OCI-LY3 (cell line): ENCODE measurements around the gene STPG1.

Experiments used
- H2AFZ ChIP-seq: fragments of 200-600, 300-600 bp; shearing (Covaris generic); 2 replicates; pipeline ENCODE4 v1.6.0; 2014; ENCODE audit warnings: antibody characterized with exemption, low read depth, low read length
- H3K27ac ChIP-seq: fragments of 200-600, 300-600 bp; sonication (generic); 2 replicates; pipeline ENCODE4 v1.5.1; 2014; ENCODE audit warnings: mild to moderate bottlenecking, low read length, moderate library complexity, mixed read lengths
- H3K27me3 ChIP-seq: fragments of 200-600, 300-600 bp; sonication (generic); 2 replicates; pipeline ENCODE4 v1.6.1; 2014; ENCODE audit warnings: low read depth, low read length, mixed read lengths
- H3K36me3 ChIP-seq: fragments of 200-600, 300-600 bp; sonication (generic); replicated peaks from 2 replicates; pipeline ENCODE3; 2014; ENCODE audit warnings: low read depth, low read length, mixed read lengths
- H3K4me1 ChIP-seq: fragments of 300-600, 200-600 bp; sonication (generic); 2 replicates; pipeline ENCODE4 v1.6.1; 2014; ENCODE audit warnings: low read length, mixed read lengths
- H3K4me2 ChIP-seq: fragments of 200-600, 300-600 bp; sonication (generic); 2 replicates; pipeline ENCODE4 v1.6.1; 2014; ENCODE audit warnings: low read length, mixed read lengths
- H3K4me3 ChIP-seq: fragments of 300-600, 200-600 bp; sonication (generic); 2 replicates; pipeline ENCODE4 v1.5.1; 2014; ENCODE audit warnings: antibody characterized with exemption, mild to moderate bottlenecking, low read length, moderate library complexity
- H3K79me2 ChIP-seq: fragments of 300-600, 200-600 bp; shearing (Covaris generic); 2 replicates; pipeline ENCODE4 v1.6.1; 2014; ENCODE audit warnings: mild to moderate bottlenecking, low read length, mixed read lengths
- H3K9ac ChIP-seq: fragments of 300-600, 200-600 bp; shearing (Covaris generic); 2 replicates; pipeline ENCODE4 v1.6.0; 2014; ENCODE audit warnings: mild to moderate bottlenecking, low read length, moderate library complexity
- H3K9me3 ChIP-seq: fragments of 200-600, 300-600 bp; shearing (Covaris generic); 2 replicates; pipeline ENCODE4 v1.6.1; 2014; ENCODE audit warnings: low read length, mixed read lengths; ENCODE audit not compliant: insufficient read depth
- H4K20me1 ChIP-seq: fragments of 200-600, 300-600 bp; sonication (generic); 2 replicates; pipeline ENCODE4 v1.6.1; 2016; ENCODE audit warnings: low read length, mixed read lengths; ENCODE audit not compliant: insufficient read depth
- EZH2phosphoT487 ChIP-seq: fragments of 200-600 bp; shearing (Covaris generic); IDR thresholded peaks from 2 replicates; pipeline ENCODE4 v1.6.1; 2018; ENCODE audit warnings: antibody characterized with exemption, mixed run types, low read depth
- TF ChIP-seq, protein P1 (sequence below): fragments of 200-600, 300-600 bp; sonication (generic); IDR thresholded peaks from 2 replicates; pipeline ENCODE4 v1.5.1; 2014; ENCODE audit warnings: antibody characterized with exemption, low read length, low read depth

The STPG1 gene

DNA sequence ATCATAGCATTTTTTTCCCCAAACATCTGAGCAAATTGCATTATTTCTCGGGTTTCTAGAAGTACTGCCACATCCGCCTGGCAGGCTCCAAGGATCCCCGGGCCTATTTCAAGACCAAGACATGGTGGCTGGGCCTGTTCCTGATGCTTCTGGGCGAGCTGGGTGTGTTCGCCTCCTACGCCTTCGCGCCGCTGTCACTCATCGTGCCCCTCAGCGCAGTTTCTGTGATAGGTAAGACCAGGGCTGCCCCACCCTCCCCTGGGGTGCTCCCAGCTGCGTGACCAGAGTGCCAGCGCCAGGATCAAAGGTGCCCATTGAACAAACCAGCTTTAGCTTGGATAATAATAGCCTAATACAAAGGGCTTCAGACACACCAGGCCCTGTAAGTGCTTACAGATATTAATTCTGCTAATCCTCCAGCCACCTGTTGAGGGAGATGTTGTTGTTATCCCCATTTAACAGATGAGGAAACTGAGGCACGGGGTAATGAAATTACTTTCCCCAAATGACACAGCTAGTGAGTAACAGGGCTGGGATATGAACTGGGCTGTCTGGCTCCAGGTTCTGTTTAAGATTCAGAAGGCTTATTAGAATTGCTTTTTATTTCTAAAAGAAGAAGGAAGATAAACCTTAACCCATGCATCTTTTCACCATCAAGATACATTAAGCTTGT is 28.6 kb upstream of the STPG1 start:
- no peak overlapping the region for H3K4me2 ChIP-seq
- no peaks in the 10 kb centered on the region for H4K20me1 ChIP-seq
- TF ChIP-seq, protein P1, sequence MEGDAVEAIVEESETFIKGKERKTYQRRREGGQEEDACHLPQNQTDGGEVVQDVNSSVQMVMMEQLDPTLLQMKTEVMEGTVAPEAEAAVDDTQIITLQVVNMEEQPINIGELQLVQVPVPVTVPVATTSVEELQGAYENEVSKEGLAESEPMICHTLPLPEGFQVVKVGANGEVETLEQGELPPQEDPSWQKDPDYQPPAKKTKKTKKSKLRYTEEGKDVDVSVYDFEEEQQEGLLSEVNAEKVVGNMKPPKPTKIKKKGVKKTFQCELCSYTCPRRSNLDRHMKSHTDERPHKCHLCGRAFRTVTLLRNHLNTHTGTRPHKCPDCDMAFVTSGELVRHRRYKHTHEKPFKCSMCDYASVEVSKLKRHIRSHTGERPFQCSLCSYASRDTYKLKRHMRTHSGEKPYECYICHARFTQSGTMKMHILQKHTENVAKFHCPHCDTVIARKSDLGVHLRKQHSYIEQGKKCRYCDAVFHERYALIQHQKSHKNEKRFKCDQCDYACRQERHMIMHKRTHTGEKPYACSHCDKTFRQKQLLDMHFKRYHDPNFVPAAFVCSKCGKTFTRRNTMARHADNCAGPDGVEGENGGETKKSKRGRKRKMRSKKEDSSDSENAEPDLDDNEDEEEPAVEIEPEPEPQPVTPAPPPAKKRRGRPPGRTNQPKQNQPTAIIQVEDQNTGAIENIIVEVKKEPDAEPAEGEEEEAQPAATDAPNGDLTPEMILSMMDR, result no peak
- no peak for TF ChIP-seq EZH2phosphoT487
- H3K4me3 ChIP-seq, result no peak overlapping the region
- no peak overlapping the region for H3K9ac ChIP-seq
- no peaks in the 10 kb centered on the region for H3K36me3 ChIP-seq
- H3K27ac ChIP-seq, result no peak overlapping the region
- H3K79me2 ChIP-seq, result no peaks in the 10 kb centered on the region
- no peaks in the 10 kb centered on the region for H3K4me1 ChIP-seq
- H3K27me3 ChIP-seq, result no peaks in the 10 kb centered on the region
- no peak overlapping the region for H2AFZ ChIP-seq
- no peaks in the 10 kb centered on the region for H3K9me3 ChIP-seq

DNA sequence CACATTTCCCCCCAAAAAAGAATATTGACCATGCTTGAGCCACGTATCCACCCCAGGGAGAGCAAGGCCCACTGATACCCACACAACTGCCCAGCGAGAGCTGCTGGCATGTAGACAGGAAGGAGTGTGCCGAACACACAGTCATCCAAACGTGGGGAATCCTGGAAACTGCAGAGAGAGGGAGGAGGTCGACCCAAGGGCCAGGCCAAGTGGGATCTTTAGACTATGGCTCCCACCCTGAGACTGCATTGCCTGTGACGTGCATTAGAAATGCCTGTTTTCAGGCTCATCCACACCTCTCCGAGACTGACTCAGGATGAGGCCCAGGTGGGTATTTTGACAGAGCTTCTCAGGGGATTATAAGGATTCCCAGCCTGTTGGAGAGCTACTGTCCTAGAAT is 27.9 kb upstream of the STPG1 start:
- TF ChIP-seq EZH2phosphoT487, result no peak
- TF ChIP-seq, protein P1, result no peak
- Histone ChIP-seq H3K36me3 (no peaks in the 10 kb centered on the region), H4K20me1 (no peaks in the 10 kb centered on the region), H3K4me3 (no peak overlapping the region), H3K27ac (no peak overlapping the region), H3K9me3 (no peaks in the 10 kb centered on the region), H3K27me3 (no peaks in the 10 kb centered on the region), H3K79me2 (no peaks in the 10 kb centered on the region), H3K4me2 (no peak overlapping the region), H3K9ac (no peak overlapping the region), H3K4me1 (no peaks in the 10 kb centered on the region), H2AFZ (no peak overlapping the region)

DNA sequence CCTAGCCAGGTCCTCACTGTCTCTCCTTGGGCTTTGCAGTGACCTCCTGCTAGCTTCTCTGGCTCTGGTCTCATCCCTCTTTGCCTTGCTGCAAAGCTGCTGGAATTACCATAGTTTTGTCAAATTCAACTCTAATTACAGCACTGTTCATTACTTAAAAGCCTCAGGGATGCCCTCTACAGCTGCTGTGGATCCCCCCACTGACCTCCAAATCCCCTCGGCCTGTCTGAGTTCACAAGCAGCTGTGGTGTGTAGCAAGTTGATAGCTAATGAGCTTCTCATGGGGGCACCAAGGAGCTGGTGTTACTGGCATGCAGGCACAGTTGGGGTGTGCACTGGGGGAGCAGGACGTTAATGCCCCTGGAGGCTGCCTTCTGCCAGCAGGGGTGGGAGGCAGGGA is 26.9 kb upstream of the STPG1 start:
- H3K4me2 ChIP-seq, result no peak overlapping the region
- H3K79me2 ChIP-seq, result no peaks in the 10 kb centered on the region
- no peak overlapping the region for H2AFZ ChIP-seq
- no peaks in the 10 kb centered on the region for H3K27me3 ChIP-seq
- no peaks in the 10 kb centered on the region for H4K20me1 ChIP-seq
- no peaks in the 10 kb centered on the region for H3K9me3 ChIP-seq
- H3K36me3 ChIP-seq, result no peaks in the 10 kb centered on the region
- no peaks in the 10 kb centered on the region for H3K4me1 ChIP-seq
- TF ChIP-seq EZH2phosphoT487, result no peak
- TF ChIP-seq, protein P1, result no peak
- no peak overlapping the region for H3K4me3 ChIP-seq
- no peak overlapping the region for H3K9ac ChIP-seq
- no peak overlapping the region for H3K27ac ChIP-seq

DNA sequence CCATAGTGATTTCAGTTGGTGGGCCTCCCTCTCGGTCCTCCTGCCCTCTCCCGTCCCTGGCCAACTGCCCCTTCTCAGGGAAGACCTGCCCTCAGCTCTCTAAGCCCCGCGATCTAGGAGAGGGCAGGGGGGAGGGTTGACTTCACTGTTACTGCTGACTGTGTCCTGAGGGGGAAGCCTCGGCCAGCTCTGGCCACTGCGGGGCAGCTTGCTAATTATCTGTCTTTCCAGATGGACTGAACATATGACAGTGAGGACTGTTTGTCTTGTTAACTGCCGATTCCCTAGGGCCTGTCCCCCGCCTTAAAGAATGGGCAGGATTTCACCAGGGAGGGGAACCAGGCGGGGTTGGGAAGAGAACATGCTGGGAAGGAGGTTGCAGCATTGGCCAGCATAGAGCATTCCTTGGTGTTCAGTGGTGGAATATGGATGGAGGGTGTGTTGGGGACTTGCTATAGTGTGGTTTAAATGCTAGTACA is 24.9 kb upstream of the STPG1 start:
- no peak overlapping the region for H3K4me3 ChIP-seq
- H2AFZ ChIP-seq, result no peak overlapping the region
- H3K36me3 ChIP-seq, result no peaks in the 10 kb centered on the region
- H3K4me1 ChIP-seq, result no peaks in the 10 kb centered on the region
- H3K4me2 ChIP-seq, result no peak overlapping the region
- H3K9me3 ChIP-seq, result no peaks in the 10 kb centered on the region
- H3K79me2 ChIP-seq, result no peaks in the 10 kb centered on the region
- H3K27ac ChIP-seq, result no peak overlapping the region
- H3K27me3 ChIP-seq, result no peaks in the 10 kb centered on the region
- TF ChIP-seq, protein P1, result no peak
- TF ChIP-seq EZH2phosphoT487, result no peak
- H4K20me1 ChIP-seq, result no peaks in the 10 kb centered on the region
- no peak overlapping the region for H3K9ac ChIP-seq
